ENCODE results near the gene SIX2. TPM values are rescaled to one million over a fixed set of nuclear protein-coding genes. Genes with fewer than 3 reads are reported as not detected.

SIX2 gene
- total RNA-seq, 2 experiments from 2014 or later: not detected

DNA sequence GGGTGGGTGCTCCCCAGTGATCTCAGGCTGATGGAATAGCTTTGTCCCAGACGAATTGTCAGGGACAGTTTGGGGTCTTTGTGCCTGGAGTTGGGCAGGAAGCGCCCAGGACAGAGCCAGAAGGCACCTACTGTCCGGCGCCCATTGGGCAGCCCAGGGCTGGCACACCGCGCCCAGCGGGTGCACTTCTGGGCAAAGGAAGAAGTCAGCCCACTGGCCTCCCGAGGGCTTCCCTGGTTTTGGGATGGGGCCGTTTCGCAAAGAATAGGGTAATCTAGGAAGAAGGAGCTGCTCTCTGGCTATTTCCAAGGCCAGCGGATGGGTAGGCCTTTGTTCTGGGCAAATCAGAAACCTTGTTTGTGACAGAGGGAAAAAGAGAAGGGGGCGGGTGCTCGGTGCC lies 3.5 kb upstream of the SIX2 start:
- POLR2A ChIA-PET: no interaction called here
- no peak overlapping the region for H3K4me3 Mint-ChIP-seq

DNA sequence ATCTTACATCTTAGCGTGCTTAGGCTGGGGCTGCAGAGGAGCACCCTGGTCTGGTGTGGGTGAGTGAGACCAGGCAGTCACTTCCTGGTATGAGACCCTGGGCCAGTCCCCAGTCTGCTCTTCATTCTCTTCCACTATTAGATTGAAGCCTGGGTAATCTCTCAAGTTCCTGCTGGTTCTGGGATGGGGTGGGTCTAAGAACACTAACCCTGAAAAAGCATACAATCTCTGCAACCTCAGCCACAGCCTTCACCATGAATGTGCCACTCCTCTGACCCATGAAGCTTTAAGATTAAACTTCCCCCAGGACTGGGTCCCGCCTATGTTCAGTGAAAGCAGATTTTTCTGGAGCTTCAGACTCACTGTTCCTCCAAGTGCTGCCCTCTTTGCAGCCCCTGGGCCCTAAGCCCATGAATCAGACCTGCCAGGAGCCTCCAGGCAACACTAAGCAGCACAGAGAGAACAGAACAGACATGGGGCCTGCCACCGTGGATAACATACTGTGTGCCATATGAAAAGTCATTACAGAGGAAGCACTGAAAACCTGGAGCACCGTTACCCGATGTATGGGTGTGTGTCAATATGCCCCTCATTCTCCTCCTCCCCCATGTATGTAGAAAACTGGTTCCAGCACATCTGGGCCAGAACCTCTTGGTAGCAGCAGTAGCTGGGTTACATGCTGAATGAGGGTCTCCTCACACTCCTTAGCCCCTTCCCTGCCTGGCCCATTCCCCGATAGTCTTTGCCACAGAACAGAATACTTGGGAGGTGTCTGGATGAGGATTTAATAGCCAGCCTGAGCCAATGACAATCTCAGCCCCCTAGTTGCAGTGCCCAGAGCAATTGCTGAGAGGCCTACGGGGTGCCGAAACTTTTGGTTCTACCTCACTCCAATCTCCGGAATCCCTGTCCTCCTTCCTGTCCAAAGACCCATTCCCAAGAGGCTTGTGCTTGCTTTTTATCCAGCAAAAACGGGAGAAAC lies 2.7 kb upstream of the SIX2 start:
- DNase-seq: no peak
- Mint-ChIP-seq H3K4me3 (no peak overlapping the region), H3K27ac (no peak overlapping the region), H3K9me3 (no peaks in the 10 kb centered on the region), H3K4me1 (peaks cover 13% of the 10 kb centered on the region), H3K36me3 (ENCODE audit: low read depth) (no peaks in the 10 kb centered on the region), H3K27me3 (peaks cover 80% of the 10 kb centered on the region)
- ChIA-PET CTCF (interaction anchor here (0.7 to 0.9 kb wide), 2 partner anchors 10 to 175 kb away, joined by 3 to 5 read pairs; no protein-coding TSS in a partner anchor), POLR2A (no interaction called here)

More for the DNA sequence above, 3.5 kb upstream of the SIX2 start:
- CTCF ChIA-PET: interaction anchor here (0.7 to 1.2 kb wide), 4 partner anchors 11 to 474 kb away, joined by 3 to 5 read pairs (median 4); no protein-coding TSS in a partner anchor
- Mint-ChIP-seq H3K36me3 (ENCODE audit: low read depth) (no peaks in the 10 kb centered on the region), H3K27ac (no peak overlapping the region), H3K9me3 (no peaks in the 10 kb centered on the region), H3K27me3 (peaks cover 81% of the 10 kb centered on the region), H3K4me1 (peaks cover 13% of the 10 kb centered on the region)
- DNase-seq: no peak

DNA sequence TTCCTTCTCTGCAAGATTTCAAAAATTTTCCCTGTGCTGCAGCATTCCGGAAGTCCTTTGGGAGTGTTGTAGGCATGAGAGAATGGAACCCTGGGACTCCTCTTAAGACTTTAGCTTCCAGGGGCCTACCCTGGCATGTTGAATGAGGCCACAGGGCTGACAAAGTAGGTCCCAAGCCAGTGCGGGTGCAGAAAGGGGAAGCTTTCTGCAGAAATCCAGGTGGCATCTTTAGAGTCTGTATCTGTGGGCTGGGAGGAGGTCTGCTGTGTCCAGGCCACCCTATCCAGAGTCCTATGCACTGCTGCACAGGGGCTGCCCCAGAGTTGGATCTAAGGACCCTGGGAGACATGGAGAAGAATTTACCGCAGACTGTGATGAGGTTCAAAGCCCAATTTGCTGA lies 1.9 kb upstream of the SIX2 start:
- ChIA-PET CTCF (interaction anchor here (1.2 kb wide), 1 partner anchor 71 kb away, joined by 3 read pairs; no protein-coding TSS in a partner anchor), POLR2A (no interaction called here)
- Mint-ChIP-seq H3K4me3 (no peak overlapping the region), H3K27me3 (peaks cover 81% of the 10 kb centered on the region), H3K4me1 (peaks cover 15% of the 10 kb centered on the region), H3K27ac (no peak overlapping the region), H3K36me3 (ENCODE audit: low read depth) (no peaks in the 10 kb centered on the region), H3K9me3 (no peaks in the 10 kb centered on the region)
- DNase-seq: no peak

DNA sequence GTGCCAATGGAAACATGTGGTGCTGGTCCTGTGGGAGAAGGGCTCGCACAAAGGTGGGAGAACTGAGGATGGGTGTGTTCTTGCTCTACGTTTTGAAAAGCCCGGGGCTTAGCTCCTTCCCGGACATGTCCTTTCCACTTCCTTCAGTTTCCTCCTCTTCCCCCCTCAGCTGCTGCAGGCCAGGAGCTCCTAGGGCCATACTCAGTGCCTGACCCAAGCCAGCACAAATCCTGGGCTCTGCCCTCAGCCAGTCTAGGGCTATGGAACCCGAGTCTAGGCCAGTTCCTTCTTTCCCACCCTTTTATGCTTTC lies 1.4 kb upstream of the SIX2 start:
- DNase-seq: no peak
- Mint-ChIP-seq H3K4me3 (peak overlapping the region; percentile 16), H3K36me3 (ENCODE audit: low read depth) (no peaks in the 10 kb centered on the region), H3K27me3 (peaks cover 79% of the 10 kb centered on the region), H3K27ac (peak overlapping the region; percentile 19), H3K4me1 (peaks cover 15% of the 10 kb centered on the region), H3K9me3 (no peaks in the 10 kb centered on the region)
- ChIA-PET POLR2A (no interaction called here), CTCF (interaction anchor here (1.2 kb wide), 1 partner anchor 70 kb away, joined by 3 read pairs; no protein-coding TSS in a partner anchor)

DNA sequence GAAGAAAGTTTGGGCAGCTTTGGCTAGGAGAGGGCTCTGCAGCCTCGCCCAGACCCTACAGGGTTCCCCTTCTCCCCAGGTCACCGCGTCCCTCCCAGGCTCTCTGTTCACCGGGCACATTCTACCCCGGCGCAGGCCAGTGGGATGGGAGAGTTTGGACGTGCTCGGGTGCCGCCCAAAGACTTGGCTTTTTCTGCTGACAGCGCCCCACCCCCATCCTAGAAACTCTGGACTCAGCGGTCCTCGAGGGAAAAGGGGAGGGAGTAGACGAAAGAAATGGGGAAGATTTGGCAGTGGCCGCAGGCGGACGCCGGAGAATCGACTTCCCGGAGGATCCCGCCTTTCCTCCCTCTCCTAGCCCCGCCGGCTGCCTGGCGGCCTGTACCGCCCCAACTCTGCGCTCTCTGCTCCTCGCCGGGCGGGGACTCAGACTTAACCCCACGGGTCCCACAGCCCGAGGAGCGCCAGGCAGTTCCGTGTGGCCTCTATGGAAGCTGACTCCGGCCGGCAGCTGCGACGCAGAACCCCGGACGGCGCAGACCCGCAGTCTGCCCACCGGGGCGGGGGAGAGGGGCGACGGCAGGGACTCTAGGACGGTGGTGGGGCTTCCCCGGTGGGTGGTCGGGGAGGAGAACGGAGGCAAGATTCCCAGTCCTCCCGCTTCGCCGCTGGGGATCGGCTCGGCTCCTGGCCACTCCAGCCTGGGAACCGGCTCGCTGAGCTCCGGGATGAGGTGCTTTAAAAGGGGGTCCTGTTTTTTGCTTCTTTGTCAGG lies 863 bp upstream of the SIX2 start:
- ChIA-PET CTCF (interaction anchor here (1.2 kb wide), 1 partner anchor 70 kb away, joined by 3 read pairs; no protein-coding TSS in a partner anchor), POLR2A (no interaction called here)
- Mint-ChIP-seq H3K27ac (peak overlapping the region; percentile 19), H3K9me3 (no peaks in the 10 kb centered on the region), H3K36me3 (ENCODE audit: low read depth) (no peaks in the 10 kb centered on the region), H3K27me3 (peaks cover 79% of the 10 kb centered on the region), H3K4me3 (peak overlapping the region; percentile 16), H3K4me1 (peaks cover 17% of the 10 kb centered on the region)
- DNase-seq: no peak

DNA sequence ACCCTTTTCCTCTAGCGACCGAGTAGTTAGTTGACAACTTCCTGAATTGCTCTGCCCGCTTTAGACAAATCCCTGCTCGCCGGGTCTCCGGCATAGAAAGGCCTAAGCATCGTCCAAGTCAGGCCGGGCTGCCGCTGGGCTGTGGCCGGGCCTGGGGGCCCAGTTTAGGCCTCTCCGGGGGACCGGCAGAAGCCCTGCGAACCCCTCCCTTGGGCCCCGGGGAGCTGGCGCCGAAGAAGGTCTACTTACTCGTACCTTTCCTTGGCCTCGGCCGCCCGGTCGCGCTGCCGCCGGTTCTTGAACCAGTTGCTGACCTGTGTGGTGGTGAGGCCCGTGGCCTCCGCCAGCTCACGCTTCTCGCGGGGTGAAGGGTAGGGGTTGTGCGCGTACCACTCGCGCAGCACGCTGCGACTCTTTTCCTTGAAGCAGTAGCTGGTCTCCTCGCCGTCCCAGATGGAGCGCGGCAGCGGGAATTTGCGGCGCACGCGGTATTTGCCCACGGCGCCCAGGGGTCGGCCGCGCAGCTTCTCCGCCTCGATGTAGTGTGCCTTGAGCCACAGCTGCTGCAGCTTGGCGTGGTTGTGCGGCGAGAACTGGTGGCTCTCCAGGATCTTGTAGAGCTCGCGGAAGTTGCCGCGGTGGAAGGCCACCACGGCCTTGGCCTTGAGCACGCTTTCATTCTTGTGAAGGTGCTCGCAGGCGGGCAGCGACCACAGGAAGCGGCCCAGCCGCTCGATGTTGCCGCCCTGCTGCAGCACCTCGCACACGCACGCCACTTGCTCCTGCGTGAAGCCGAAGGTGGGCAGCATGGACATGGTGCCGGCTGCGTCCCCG lies 739 bp downstream of the SIX2 start:
- Mint-ChIP-seq H3K4me1 (peaks cover 23% of the 10 kb centered on the region), H3K27ac (no peak overlapping the region), H3K36me3 (ENCODE audit: low read depth) (no peaks in the 10 kb centered on the region), H3K4me3 (peak overlapping the region; percentile 27), H3K27me3 (peaks cover 84% of the 10 kb centered on the region), H3K9me3 (no peaks in the 10 kb centered on the region)
- CTCF ChIA-PET: interaction anchor here (1.0 to 1.3 kb wide), 2 partner anchors 10 to 53 kb away, joined by 4 to 5 read pairs; no protein-coding TSS in a partner anchor
- DNase-seq: no peak
- POLR2A ChIA-PET: no interaction called here

DNA sequence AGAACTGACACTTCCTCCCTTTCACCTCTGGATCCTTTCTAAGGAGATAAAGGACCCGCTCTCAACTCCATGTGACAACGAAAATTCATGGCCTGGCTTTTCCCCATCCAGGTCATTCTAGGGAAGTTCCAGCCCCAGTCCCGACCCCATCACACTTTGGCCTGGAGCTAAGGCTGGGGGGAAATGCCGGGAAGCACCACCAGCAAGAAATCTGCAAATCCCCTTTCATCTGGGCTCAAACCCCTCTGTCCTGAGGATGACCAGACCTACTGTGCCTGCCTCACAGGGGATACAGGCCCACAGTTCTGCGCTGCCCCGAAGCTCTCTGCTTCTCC lies 1.3 kb downstream of the SIX2 start:
- peaks cover 22% of the 10 kb centered on the region for H3K4me1 Mint-ChIP-seq
- H3K27ac Mint-ChIP-seq: no peak overlapping the region
- DNase-seq: no peak
- peak overlapping the region; percentile 3 for H3K4me3 Mint-ChIP-seq
- H3K36me3 Mint-ChIP-seq (ENCODE audit: low read depth): no peaks in the 10 kb centered on the region
- H3K27me3 Mint-ChIP-seq: peaks cover 89% of the 10 kb centered on the region
- POLR2A ChIA-PET: no interaction called here
- H3K9me3 Mint-ChIP-seq: no peaks in the 10 kb centered on the region
- CTCF ChIA-PET: interaction anchor here (0.6 to 1.3 kb wide), 2 partner anchors 52 to 101 kb away, joined by 3 to 4 read pairs; no protein-coding TSS in a partner anchor

DNA sequence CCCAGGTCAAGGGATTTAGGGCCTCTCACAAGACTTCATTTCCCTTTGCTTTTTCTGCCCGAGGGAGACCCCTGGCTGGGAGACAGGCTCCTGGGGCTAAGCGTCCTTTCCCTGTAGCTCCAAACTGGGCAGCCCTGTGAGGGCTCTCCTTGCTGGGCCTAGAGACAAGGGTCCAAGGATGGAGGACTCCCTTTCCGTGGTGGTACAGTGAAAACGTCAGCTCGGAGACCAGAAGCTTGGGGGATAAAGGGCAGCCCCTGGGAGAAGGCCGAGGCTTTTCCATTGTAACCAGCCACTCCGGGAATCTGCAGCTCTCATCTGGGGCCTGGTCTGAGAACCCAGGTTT lies 2.3 kb downstream of the SIX2 start:
- ChIA-PET CTCF (no interaction called here), POLR2A (no interaction called here)
- no peak overlapping the region for H3K27ac Mint-ChIP-seq
- DNase-seq: no peak
- H3K27me3 Mint-ChIP-seq: peaks cover 88% of the 10 kb centered on the region
- no peaks in the 10 kb centered on the region for H3K36me3 Mint-ChIP-seq (ENCODE audit: low read depth)
- H3K4me1 Mint-ChIP-seq: peaks cover 23% of the 10 kb centered on the region
- no peaks in the 10 kb centered on the region for H3K9me3 Mint-ChIP-seq
- no peak overlapping the region for H3K4me3 Mint-ChIP-seq

DNA sequence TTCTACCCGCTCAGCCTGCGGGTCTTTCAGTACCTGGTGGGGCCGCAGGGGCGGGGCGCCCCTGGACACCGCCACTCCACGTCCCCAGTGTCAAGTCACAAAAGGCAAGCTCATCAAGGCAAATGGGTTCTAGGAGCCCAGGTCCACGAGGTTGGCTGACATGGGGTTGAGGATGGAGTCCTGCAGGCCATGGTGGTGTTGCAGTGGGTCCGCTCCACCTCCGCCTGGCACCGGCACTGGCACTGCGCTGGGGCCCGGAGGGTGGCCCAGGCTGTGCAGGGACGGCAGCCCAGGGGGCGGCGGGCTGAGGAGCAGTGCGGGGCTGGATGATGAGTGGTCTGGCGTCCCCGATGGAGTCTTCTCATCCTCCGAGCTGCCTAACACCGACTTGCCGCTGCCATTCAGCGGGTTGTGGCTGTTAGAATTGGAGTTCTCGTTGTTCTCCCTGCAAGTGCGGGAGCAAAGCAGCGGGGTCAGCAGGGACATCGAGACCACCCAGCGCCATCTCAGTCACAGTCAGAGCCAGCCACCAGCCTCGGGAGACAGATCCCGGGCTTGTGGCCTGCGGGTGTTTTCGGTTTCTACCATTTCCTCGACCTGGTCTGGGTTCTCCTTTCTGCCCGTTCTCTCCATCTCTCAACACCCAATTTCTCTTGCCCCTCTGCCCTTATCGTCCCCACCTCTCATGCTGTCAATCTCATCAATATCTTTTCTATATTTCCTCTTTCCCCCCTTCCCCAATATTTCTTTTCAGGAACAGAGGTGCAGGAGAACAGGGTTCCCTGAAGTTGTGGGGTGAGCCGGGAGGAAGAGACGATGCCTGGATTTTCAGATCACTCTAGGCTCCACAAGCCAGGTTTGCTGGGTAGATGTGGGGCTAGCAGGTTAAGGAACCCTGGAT lies 3.0 kb downstream of the SIX2 start:
- H3K9me3 Mint-ChIP-seq: no peaks in the 10 kb centered on the region
- H3K4me1 Mint-ChIP-seq: peaks cover 25% of the 10 kb centered on the region
- H3K4me3 Mint-ChIP-seq: no peak overlapping the region
- ChIA-PET POLR2A (no interaction called here), CTCF (interaction anchor here (0.6 to 0.7 kb wide), 2 partner anchors 24 to 764 kb away, joined by 3 read pairs; no protein-coding TSS in a partner anchor)
- DNase-seq: no peak
- H3K27me3 Mint-ChIP-seq: peaks cover 88% of the 10 kb centered on the region
- no peak overlapping the region for H3K27ac Mint-ChIP-seq
- no peaks in the 10 kb centered on the region for H3K36me3 Mint-ChIP-seq (ENCODE audit: low read depth)

DNA sequence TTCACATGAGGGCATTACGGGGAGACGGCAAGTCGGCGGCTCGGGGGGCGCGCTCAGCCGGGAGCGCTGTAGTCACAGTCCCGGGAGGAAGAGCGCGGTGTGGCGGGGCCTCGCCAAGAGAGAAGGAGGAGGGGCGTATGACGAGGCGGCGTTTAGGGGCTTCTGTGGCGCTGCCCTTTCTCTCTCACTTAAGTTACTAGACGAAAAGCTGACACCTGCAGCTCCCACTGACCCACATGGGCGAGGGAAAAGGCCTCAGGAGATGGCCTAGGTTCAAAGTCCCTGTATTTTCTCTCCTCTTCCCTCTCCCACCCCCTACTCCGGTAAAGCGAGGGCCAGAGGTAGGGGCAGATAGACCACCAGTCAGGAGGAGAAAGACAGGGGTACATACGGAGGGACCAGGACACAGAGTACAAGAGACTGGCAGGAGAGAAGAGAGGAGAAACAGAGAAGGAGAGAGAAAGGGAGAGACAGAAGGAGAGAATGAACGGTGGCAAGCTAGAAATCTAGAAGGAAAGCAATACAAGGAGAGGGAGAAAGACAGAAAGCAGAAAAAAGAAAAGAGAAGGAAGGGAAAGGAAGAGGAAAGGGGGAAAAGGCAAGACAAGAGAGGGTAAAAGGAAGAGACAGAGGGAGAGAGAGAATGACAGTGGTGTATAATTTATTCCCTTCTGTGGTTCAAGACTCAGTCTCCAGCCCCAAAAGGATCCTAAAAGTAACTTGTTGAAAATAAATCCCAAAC lies 3.8 kb downstream of the SIX2 start:
- no peaks in the 10 kb centered on the region for H3K9me3 Mint-ChIP-seq
- POLR2A ChIA-PET: no interaction called here
- H3K27ac Mint-ChIP-seq: no peak overlapping the region
- peaks cover 86% of the 10 kb centered on the region for H3K27me3 Mint-ChIP-seq
- peaks cover 27% of the 10 kb centered on the region for H3K4me1 Mint-ChIP-seq
- DNase-seq: no peak
- H3K4me3 Mint-ChIP-seq: no peak overlapping the region
- H3K36me3 Mint-ChIP-seq (ENCODE audit: low read depth): no peaks in the 10 kb centered on the region
- CTCF ChIA-PET: interaction anchor here (0.6 to 0.7 kb wide), 2 partner anchors 23 to 765 kb away, joined by 3 read pairs; no protein-coding TSS in a partner anchor

DNA sequence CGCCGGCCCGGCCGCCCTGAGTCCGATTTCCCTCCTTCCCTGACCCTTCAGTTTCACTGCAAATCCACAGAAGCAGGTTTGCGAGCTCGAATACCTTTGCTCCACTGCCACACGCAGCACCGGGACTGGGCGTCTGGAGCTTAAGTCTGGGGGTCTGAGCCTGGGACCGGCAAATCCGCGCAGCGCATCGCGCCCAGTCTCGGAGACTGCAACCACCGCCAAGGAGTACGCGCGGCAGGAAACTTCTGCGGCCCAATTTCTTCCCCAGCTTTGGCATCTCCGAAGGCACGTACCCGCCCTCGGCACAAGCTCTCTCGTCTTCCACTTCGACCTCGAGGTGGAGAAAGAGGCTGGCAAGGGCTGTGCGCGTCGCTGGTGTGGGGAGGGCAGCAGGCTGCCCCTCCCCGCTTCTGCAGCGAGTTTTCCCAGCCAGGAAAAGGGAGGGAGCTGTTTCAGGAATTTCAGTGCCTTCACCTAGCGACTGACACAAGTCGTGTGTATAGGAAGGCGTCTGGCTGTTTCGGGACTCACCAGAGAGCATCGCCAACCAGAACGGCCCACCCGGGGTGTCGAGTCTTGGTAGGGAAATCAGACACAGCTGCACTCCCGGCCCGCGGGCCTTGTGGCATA lies 4.6 kb downstream of the SIX2 start:
- ChIA-PET POLR2A (no interaction called here), CTCF (interaction anchor here (0.8 kb wide), 1 partner anchor 50 kb away, joined by 3 read pairs; no protein-coding TSS in a partner anchor)
- Mint-ChIP-seq H3K27me3 (peaks cover 86% of the 10 kb centered on the region), H3K36me3 (ENCODE audit: low read depth) (no peaks in the 10 kb centered on the region), H3K4me3 (no peak overlapping the region), H3K9me3 (no peaks in the 10 kb centered on the region), H3K4me1 (peaks cover 27% of the 10 kb centered on the region), H3K27ac (no peak overlapping the region)
- no peak for DNase-seq
